Calu3 (cell line): ENCODE data around the gene PADI1. TPM values are rescaled to one million over a fixed set of nuclear protein-coding genes. Genes with fewer than 3 reads are reported as not detected.

Experiments used
- Bru-seq: library from RNA; stranded (reverse); fragments of 400-500 nt; gene quantifications from one replicate; lab custom pipeline; 2021; lab: Mats Ljungman, UMichigan
- BruChase-seq, 2 experiments: library from RNA; stranded (reverse); fragments of 400-500 nt; gene quantifications; one replicate each; lab custom pipeline; 2021; lab: Mats Ljungman, UMichigan
- BruUV-seq: library from RNA; stranded (reverse); fragments of 400-500 nt; replicated peaks from 2 replicates; lab custom pipeline; 2021; lab: Mats Ljungman, UMichigan
- CTCF ChIA-PET: fragments of 300-600 bp; sonication (Branson Sonifier 250); formaldehyde crosslinking; loops from one replicate; lab custom pipeline; 2022; ENCODE audit warnings: antibody characterized with exemption; lab: Charles Lee
- DNase-seq: peaks from one replicate; pipeline ENCODE4 v3.0.0; 2022
- H3K27ac Mint-ChIP-seq: one replicate; pipeline ENCODE4 v1.8.0; 2022; ENCODE audit warnings: mixed read lengths; ENCODE audit not compliant: unreplicated experiment
- H3K27me3 Mint-ChIP-seq: one replicate; pipeline ENCODE4 v1.8.0; 2022; ENCODE audit warnings: mixed read lengths; ENCODE audit not compliant: unreplicated experiment
- H3K36me3 Mint-ChIP-seq: one replicate; pipeline ENCODE4 v1.8.0; 2022; ENCODE audit warnings: mild to moderate bottlenecking, moderate library complexity, mixed read lengths; ENCODE audit not compliant: insufficient read depth, unreplicated experiment
- H3K4me1 Mint-ChIP-seq: one replicate; pipeline ENCODE4 v1.8.0; 2022; ENCODE audit warnings: mild to moderate bottlenecking, low read depth, mixed read lengths; ENCODE audit not compliant: unreplicated experiment
- H3K4me3 Mint-ChIP-seq: one replicate; pipeline ENCODE4 v1.8.0; 2022; ENCODE audit warnings: mild to moderate bottlenecking, low read depth, moderate library complexity, mixed read lengths; ENCODE audit not compliant: unreplicated experiment
- H3K9me3 Mint-ChIP-seq: one replicate; pipeline ENCODE4 v1.8.0; 2022; ENCODE audit warnings: low read depth, mixed read lengths; ENCODE audit not compliant: unreplicated experiment
- CTCF ChIP-seq: fragments of 200-600 bp; IDR thresholded peaks from one replicate; pipeline ENCODE4 v1.8.0; 2022; ENCODE audit warnings: antibody characterized with exemption; ENCODE audit not compliant: unreplicated experiment
- intact Hi-C: fragments of 100-400 bp; cut with micrococcal nuclease; formaldehyde crosslinking; loops from one replicate; pipeline ENCODE4 v1.10.0; 2022; ENCODE audit not compliant: unreplicated experiment
- long read RNA-seq: library from polyadenylated mRNA; stranded (forward); transcript quantifications from one replicate; pipeline ENCODE4 v2.0.0, GENCODE V29; 2022
- total RNA-seq: library from RNA; stranded (reverse); gene quantifications from 2 replicates; pipeline ENCODE4 v1.2.3, GENCODE V29; 2022

The PADI1 gene
- total RNA-seq: 2.3 and 4.5 TPM in 2 replicates
- percentile 36 among the genes with signal in this experiment for Bru-seq, nascent RNA
- BruChase-seq, experiment 1, labeled RNA remaining after a 6-hour chase: percentile 27 among the genes with signal in this experiment
- BruChase-seq, experiment 2, labeled RNA remaining after a 2-hour chase: percentile 32 among the genes with signal in this experiment
- long read RNA-seq, partial matches to known transcripts: 0 of 1 reads
- long read RNA-seq, other reads (novel, unspliced or antisense): 1 of 1 reads

DNA sequence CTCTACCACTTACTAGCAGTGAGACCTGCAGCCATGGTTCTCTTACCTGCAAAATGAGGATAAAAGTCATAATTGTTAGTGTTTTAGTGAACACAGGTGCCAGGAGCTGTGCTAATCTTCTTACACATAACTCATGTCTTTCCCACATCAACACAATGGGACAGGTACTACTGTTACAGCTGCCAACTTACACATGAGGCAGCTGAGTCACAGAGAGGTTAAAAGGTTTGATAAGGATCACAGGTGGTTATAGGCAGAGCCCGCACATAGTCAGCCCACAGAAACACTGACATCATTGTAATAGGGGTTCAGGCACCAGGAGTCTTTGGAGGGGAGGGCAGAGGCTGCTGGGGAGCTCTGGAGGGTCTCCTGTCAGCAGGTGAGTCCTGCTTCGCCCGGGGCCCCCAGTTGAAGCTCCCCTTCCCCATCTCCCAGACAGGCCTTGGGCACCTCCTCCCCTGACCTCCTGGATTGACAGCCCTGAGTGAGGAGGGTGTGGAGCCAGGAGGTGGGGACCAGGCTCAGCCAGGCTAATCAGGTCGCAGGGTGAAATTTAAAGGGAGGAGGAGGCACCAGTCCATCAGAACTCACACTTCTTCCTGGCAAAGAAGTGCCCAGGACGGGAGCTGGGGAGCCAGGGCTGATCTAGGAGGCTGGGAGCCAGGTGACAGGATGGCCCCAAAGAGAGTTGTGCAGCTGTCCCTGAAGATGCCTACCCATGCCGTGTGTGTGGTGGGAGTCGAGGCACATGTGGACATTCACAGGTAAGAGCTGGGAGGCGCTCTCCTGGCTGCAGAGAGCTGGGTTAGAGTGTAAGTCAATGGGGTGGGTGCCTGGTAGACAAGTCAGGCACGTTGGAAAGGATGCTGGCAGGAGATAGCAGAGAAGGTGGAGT lies at the start of gene PADI1:
TSS of gene PADI1 (plus strand) at position 583 of the 895 bp plus-strand sequence. CDS start at position 673, 90 bp downstream.
- peaks cover 89% of the 10 kb centered on the region for H3K4me1 Mint-ChIP-seq
- TF ChIP-seq CTCF: no peak
- no peak for DNase-seq
- peaks cover 19% of the 10 kb centered on the region for H3K36me3 Mint-ChIP-seq
- peaks cover 3% of the 10 kb centered on the region for H3K9me3 Mint-ChIP-seq
- peak within 1 kb of the TSS; percentile 62 for H3K27ac Mint-ChIP-seq
- no peaks in the 10 kb centered on the region for H3K27me3 Mint-ChIP-seq
- CTCF ChIA-PET: interaction anchor here (1.1 kb wide), 1 partner anchor 29 kb away, joined by 4 read pairs; no protein-coding TSS in a partner anchor
- peak within 1 kb of the TSS; percentile 2 for H3K4me3 Mint-ChIP-seq
- intact Hi-C loops: no loop called here
- BruUV-seq: no TSS peak

GRCh38 chr1:17155257-17155920 lies 49.5 kb upstream of the PADI1 start:
- Mint-ChIP-seq H3K4me1 (no peaks in the 10 kb centered on the region), H3K36me3 (peaks cover 5% of the 10 kb centered on the region), H3K9me3 (peaks cover 32% of the 10 kb centered on the region), H3K27me3 (no peaks in the 10 kb centered on the region), H3K27ac (no peak overlapping the region), H3K4me3 (no peak overlapping the region)
- no peak for TF ChIP-seq CTCF
- no peak for DNase-seq
- BruUV-seq: no TSS peak
- intact Hi-C loops: no loop called here
- CTCF ChIA-PET: no interaction called here

GRCh38 chr1:17156108-17156507 lies 48.8 kb upstream of the PADI1 start:
- no peak overlapping the region for H3K27ac Mint-ChIP-seq
- H3K4me1 Mint-ChIP-seq: no peaks in the 10 kb centered on the region
- no peak for DNase-seq
- H3K36me3 Mint-ChIP-seq: peaks cover 2% of the 10 kb centered on the region
- BruUV-seq: no TSS peak
- intact Hi-C loops: no loop called here
- H3K27me3 Mint-ChIP-seq: no peaks in the 10 kb centered on the region
- CTCF ChIA-PET: no interaction called here
- TF ChIP-seq CTCF: no peak
- H3K9me3 Mint-ChIP-seq: peaks cover 30% of the 10 kb centered on the region
- H3K4me3 Mint-ChIP-seq: no peak overlapping the region

DNA sequence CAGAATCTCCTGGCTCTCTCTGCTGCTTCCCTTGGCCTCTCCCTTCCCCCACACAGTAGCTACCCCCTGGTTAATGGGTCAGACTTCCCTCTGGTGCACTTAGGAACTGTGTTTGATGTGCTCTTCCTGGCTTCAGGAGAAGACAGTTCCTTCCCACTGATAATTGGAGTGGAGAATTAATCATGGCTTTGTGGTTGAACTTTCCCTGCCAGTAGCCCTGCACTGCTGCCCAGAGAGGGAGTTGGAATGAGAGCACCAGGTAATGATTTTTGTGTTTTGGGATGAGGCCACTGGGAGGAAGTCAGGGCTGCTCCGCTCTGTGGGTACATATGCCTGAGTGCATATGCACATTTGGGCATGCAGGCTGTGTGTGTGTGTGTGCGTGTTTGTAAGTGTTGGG lies 46.0 kb upstream of the PADI1 start:
- DNase-seq: no peak
- peaks cover 22% of the 10 kb centered on the region for H3K9me3 Mint-ChIP-seq
- no peaks in the 10 kb centered on the region for H3K4me1 Mint-ChIP-seq
- no peak overlapping the region for H3K4me3 Mint-ChIP-seq
- H3K27me3 Mint-ChIP-seq: no peaks in the 10 kb centered on the region
- no peaks in the 10 kb centered on the region for H3K36me3 Mint-ChIP-seq
- intact Hi-C loops: no loop called here
- no TSS peak for BruUV-seq
- no peak for TF ChIP-seq CTCF
- H3K27ac Mint-ChIP-seq: no peak overlapping the region
- CTCF ChIA-PET: interaction anchor here (0.6 kb wide), 2 partner anchors 9 to 76 kb away, joined by 3 to 4 read pairs; no protein-coding TSS in a partner anchor
